PC-3 (cell line): ENCODE data around the gene POMT2. TPM values are rescaled to one million over a fixed set of nuclear protein-coding genes. Genes with fewer than 3 reads are reported as not detected.

Source experiments
- ATAC-seq: fragments of 200-7000 bp; cut with Tn5 transposase; 2 replicates; pipeline ENCODE4 v1.9.1; 2020; ENCODE audit warnings: mild to moderate bottlenecking, moderate library complexity
- BruUV-seq: library from RNA; stranded (reverse); fragments of 400-500 nt; replicated peaks from 2 replicates; lab custom pipeline; 2021; lab: Mats Ljungman, UMichigan
- CTCF ChIA-PET: fragments of 300-600 bp; sonication (Branson Sonifier 250); formaldehyde crosslinking; loops from one replicate; lab custom pipeline; 2022; ENCODE audit warnings: antibody characterized with exemption; lab: Charles Lee
- POLR2A ChIA-PET: fragments of 300-600 bp; sonication (Branson Sonifier 250); formaldehyde crosslinking; loops from one replicate; lab custom pipeline; 2022; ENCODE audit warnings: antibody characterized with exemption; ENCODE audit not compliant: unreplicated experiment; lab: Charles Lee
- DNase-seq: peaks from one replicate; pipeline ENCODE4 v3.0.0-alpha.2; 2015
- H2AFZ ChIP-seq: fragments of 300-600 bp; sonication (generic); 2 replicates; pipeline ENCODE4 v1.6.0; 2016; ENCODE audit warnings: antibody characterized with exemption, low read length
- H3F3A ChIP-seq: fragments of 300-600 bp; sonication (generic); one replicate; pipeline ENCODE4 v1.6.0; 2017; ENCODE audit warnings: antibody characterized with exemption, low read length, control low read depth, mild to moderate bottlenecking; ENCODE audit not compliant: unreplicated experiment
- H3K27ac ChIP-seq: fragments of 300-600 bp; sonication (generic); 2 replicates; pipeline ENCODE4 v1.5.1; 2016; ENCODE audit warnings: mild to moderate bottlenecking, low read length
- H3K27me3 ChIP-seq: fragments of 300-600 bp; sonication (generic); 2 replicates; pipeline ENCODE4 v1.6.1; 2016; ENCODE audit warnings: low read length, mixed read lengths
- H3K36me3 ChIP-seq: fragments of 300-600 bp; sonication (generic); 2 replicates; pipeline ENCODE4 v1.6.1; 2016; ENCODE audit warnings: low read depth, mixed run types, low read length, mixed read lengths
- H3K4me1 ChIP-seq: fragments of 300-600 bp; sonication (generic); 2 replicates; pipeline ENCODE4 v1.5.1; 2016; ENCODE audit warnings: low read length; ENCODE audit not compliant: insufficient read depth
- H3K4me2 ChIP-seq: fragments of 300-600 bp; sonication (generic); 2 replicates; pipeline ENCODE4 v1.6.0; 2016; ENCODE audit warnings: low read length
- H3K4me3 ChIP-seq: fragments of 300-600 bp; sonication (generic); 2 replicates; pipeline ENCODE4 v1.5.1; 2016; ENCODE audit warnings: mild to moderate bottlenecking, low read length, mixed read lengths
- H3K79me2 ChIP-seq: fragments of 300-600 bp; sonication (generic); 2 replicates; pipeline ENCODE4 v1.6.1; 2017; ENCODE audit warnings: low read length, mixed read lengths
- H3K9ac ChIP-seq: fragments of 300-600 bp; sonication (generic); 2 replicates; pipeline ENCODE4 v1.6.0; 2016; ENCODE audit warnings: mild to moderate bottlenecking, low read length
- H3K9me2 ChIP-seq: fragments of 300-600 bp; sonication (generic); replicated peaks from 2 replicates; pipeline ENCODE4 v1.6.1; 2016; ENCODE audit warnings: mixed run types, low read length, mixed read lengths
- H3K9me3 ChIP-seq: fragments of 300-600 bp; sonication (generic); 2 replicates; pipeline ENCODE4 v1.6.1; 2016; ENCODE audit warnings: low read length, mixed read lengths
- H4K20me1 ChIP-seq: fragments of 300-600 bp; sonication (generic); 2 replicates; pipeline ENCODE4 v1.6.1; 2016; ENCODE audit warnings: low read length, mixed read lengths
- CTCF ChIP-seq: fragments of 300-600 bp; sonication (generic); conservative IDR thresholded peaks from 2 replicates; pipeline ENCODE4 v1.5.1; 2017; ENCODE audit warnings: antibody characterized with exemption, low read depth, mild to moderate bottlenecking, low read length
- EZH2 ChIP-seq: fragments of 300-600 bp; sonication (generic); IDR thresholded peaks from one replicate; pipeline ENCODE4 v1.6.1; 2017; ENCODE audit warnings: antibody characterized with exemption, mild to moderate bottlenecking, low read length; ENCODE audit not compliant: unreplicated experiment
- EZH2phosphoT487 ChIP-seq: fragments of 300-600 bp; sonication (generic); IDR thresholded peaks from 2 replicates; pipeline ENCODE4 v1.6.1; 2018; ENCODE audit warnings: mild to moderate bottlenecking, antibody characterized with exemption, low read length, borderline replicate concordance
- intact Hi-C: fragments of 100-400 bp; cut with micrococcal nuclease; formaldehyde crosslinking; loops from 2 replicates; pipeline ENCODE4 v1.9.0; 2023
- total RNA-seq: library from RNA; depleted of rRNA; stranded (reverse); fragments of >200 nt; gene quantifications from 2 replicates; pipeline ENCODE4 v1.2.3, GENCODE V29; 2014

Gene POMT2
- total RNA-seq, 1 experiment from 2014 or later: 67.6 TPM

GRCh38 chr14:77236814-77237213, 83.9 kb downstream of the POMT2 start:
- Histone ChIP-seq H3K27ac (no peak overlapping the region), H3K9me2 (no peaks in the 10 kb centered on the region), H3K4me2 (no peak overlapping the region), H3K79me2 (no peaks in the 10 kb centered on the region), H3K36me3 (no peaks in the 10 kb centered on the region), H3K4me1 (no peaks in the 10 kb centered on the region), H3K9ac (no peak overlapping the region), H3F3A (no peaks in the 10 kb centered on the region), H2AFZ (no peak overlapping the region), H3K4me3 (no peak overlapping the region), H3K27me3 (no peaks in the 10 kb centered on the region), H3K9me3 (no peaks in the 10 kb centered on the region), H4K20me1 (no peaks in the 10 kb centered on the region)
- BruUV-seq: no TSS peak
- ChIA-PET CTCF (no interaction called here), POLR2A (no interaction called here)
- no peak for DNase-seq
- TF ChIP-seq CTCF: no peak
- TF ChIP-seq EZH2phosphoT487: no peak
- TF ChIP-seq EZH2: no peak
- no peak for ATAC-seq
- intact Hi-C loops: no loop called here

GRCh38 chr14:77231721-77232120, 89.0 kb downstream of the POMT2 start:
- H3K4me3 ChIP-seq: no peak overlapping the region
- H3K4me2 ChIP-seq: no peak overlapping the region
- no peaks in the 10 kb centered on the region for H3K9me2 ChIP-seq
- H3K27me3 ChIP-seq: no peaks in the 10 kb centered on the region
- no TSS peak for BruUV-seq
- DNase-seq (no peak), ATAC-seq (no peak)
- H3K27ac ChIP-seq: no peak overlapping the region
- H3K9ac ChIP-seq: no peak overlapping the region
- H3K79me2 ChIP-seq: no peaks in the 10 kb centered on the region
- H2AFZ ChIP-seq: no peak overlapping the region
- POLR2A ChIA-PET: no interaction called here
- no peaks in the 10 kb centered on the region for H4K20me1 ChIP-seq
- no peaks in the 10 kb centered on the region for H3K4me1 ChIP-seq
- no peaks in the 10 kb centered on the region for H3F3A ChIP-seq
- H3K36me3 ChIP-seq: no peaks in the 10 kb centered on the region
- TF ChIP-seq CTCF (no peak), EZH2 (no peak), EZH2phosphoT487 (no peak)
- no peaks in the 10 kb centered on the region for H3K9me3 ChIP-seq
- intact Hi-C loops: no loop called here
- CTCF ChIA-PET: no interaction called here

- Histone ChIP-seq H3K27me3 (no peaks in the 10 kb centered on the region), H4K20me1 (no peaks in the 10 kb centered on the region), H3K79me2 (no peaks in the 10 kb centered on the region), H3K9ac (no peak overlapping the region), H3F3A (no peaks in the 10 kb centered on the region), H3K4me3 (no peak overlapping the region), H2AFZ (no peak overlapping the region), H3K4me2 (no peak overlapping the region), H3K27ac (no peak overlapping the region), H3K4me1 (no peaks in the 10 kb centered on the region), H3K9me2 (no peaks in the 10 kb centered on the region), H3K36me3 (no peaks in the 10 kb centered on the region), H3K9me3 (no peaks in the 10 kb centered on the region)
- DNase-seq: no peak
- ChIA-PET POLR2A (no interaction called here), CTCF (no interaction called here)
- no peak for ATAC-seq
- BruUV-seq: no TSS peak
- intact Hi-C loops: no loop called here
- TF ChIP-seq EZH2: no peak
- no peak for TF ChIP-seq EZH2phosphoT487
- no peak for TF ChIP-seq CTCF
These were observed 89.8 kb downstream of the POMT2 start for GRCh38 chr14:77230914-77231313.
